ENCODE results near the gene MTSS2. TPM values are rescaled to one million over a fixed set of nuclear protein-coding genes. Genes with fewer than 3 reads are reported as not detected.
"Not testable (repeated sequence)": the region's sequence is repeated elsewhere in the genome, so short reads cannot be mapped to it uniquely, and the experiment has no call there.

MTSS2 gene
- total RNA-seq, 2 donors from 2014 or later, result 0.70 to 1.5 TPM

DNA sequence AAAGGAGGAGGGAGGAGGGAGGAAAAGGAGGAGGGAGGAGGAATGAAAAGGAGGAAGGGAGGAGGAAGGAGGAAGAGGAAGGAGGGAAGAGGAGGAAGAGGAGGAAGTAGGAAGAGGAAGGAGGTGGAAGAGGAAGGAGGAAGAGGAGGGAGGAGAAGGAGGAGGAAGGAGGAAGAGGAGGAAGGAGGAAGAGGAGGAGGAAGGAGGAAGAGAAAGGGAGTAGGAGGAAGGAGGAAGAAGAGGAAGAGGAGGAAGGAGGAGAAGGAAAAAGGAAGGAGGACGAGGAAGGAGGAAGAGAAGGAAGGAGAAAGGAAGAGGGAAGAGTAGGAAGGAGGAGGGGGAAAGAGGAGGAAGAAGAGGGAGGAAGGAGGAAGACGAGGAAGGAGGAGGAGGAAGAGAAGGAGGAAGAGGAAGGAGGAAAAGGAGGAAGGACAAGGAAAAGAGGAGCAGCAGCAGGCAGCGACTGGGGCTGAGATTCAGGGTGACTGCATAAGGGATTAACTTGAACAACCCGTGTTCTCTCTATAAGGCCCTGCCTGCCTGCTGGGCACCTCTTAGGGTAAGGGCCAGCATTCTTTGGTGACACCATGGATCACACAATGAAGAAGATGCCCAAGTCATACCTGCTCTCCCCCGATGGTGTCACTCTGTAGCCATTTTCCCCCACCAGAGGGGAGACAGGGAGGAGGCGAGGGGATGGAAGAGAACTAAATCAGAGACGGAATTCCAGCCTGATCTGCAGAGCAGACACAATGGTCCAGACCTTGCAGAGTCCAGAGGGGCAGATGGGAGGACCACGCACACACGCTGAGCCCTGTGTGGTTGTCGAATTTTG lies 40.9 kb downstream of the MTSS2 start:
- no peak for ATAC-seq
- Mint-ChIP-seq H3K4me1 (ENCODE audit: low read depth in 2 of 2) (no peaks in the 10 kb centered on the region), H3K36me3 (no peaks in the 10 kb centered on the region), H3K27me3 (peaks cover 0 to 8% of the 10 kb centered on the region in 2 donors), H3K4me3 (no peak overlapping the region), H3K9me3 (no peaks in the 10 kb centered on the region), H3K27ac (no peak overlapping the region)
- no peak for DNase-seq (ENCODE audit: low spot score)

DNA sequence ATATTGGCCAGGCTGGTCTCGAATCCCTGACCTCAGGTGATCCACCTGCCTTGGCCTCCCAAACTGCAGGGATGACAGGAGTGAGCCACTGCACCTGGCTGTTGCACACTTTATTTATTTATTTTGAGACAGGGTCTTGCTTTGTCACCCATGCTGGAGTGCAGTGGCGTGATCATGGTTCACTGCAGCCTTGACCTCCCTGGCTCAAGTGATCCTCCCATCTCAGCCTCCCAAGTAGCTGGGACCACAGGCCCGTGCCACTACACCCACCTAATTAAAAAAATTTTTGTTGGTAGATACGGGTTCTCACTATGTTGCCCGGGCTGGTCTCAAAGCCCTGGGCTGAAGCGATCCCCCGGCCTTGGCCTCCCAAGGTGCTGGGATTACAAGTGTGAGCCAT lies 42.6 kb downstream of the MTSS2 start:
- not testable (repeated sequence) for H3K4me3 Mint-ChIP-seq; H3K4me1 Mint-ChIP-seq (ENCODE audit: low read depth in 2 of 2); H3K27ac Mint-ChIP-seq; DNase-seq (ENCODE audit: low spot score); H3K9me3 Mint-ChIP-seq; H3K27me3 Mint-ChIP-seq; ATAC-seq; H3K36me3 Mint-ChIP-seq

DNA sequence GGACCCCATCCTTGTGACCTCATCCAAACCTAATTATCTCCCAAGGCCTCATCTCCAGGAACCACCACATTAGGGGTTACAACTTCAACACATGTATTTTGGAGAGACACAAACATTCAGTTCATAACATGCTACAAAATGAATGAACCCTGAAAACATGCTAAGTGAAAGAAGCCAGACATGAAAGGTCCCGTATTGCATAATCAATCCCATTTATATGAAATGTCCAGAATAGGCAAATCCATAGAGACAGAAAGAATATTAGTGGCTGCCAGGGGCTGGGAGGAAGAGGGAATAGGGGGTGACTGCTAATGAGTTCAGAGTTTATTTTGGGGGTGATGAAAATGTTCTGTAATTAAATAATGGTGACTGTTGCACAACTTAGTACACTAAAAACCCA lies 43.2 kb downstream of the MTSS2 start:
- H3K4me1 Mint-ChIP-seq (ENCODE audit: low read depth in 2 of 2), result no peaks in the 10 kb centered on the region
- H3K9me3 Mint-ChIP-seq, result no peaks in the 10 kb centered on the region
- no peak for ATAC-seq
- no peak overlapping the region for H3K27ac Mint-ChIP-seq
- H3K36me3 Mint-ChIP-seq, result no peaks in the 10 kb centered on the region
- no peak overlapping the region for H3K4me3 Mint-ChIP-seq
- H3K27me3 Mint-ChIP-seq, result peaks cover 0 to 8% of the 10 kb centered on the region in 2 donors
- no peak for DNase-seq (ENCODE audit: low spot score)

DNA sequence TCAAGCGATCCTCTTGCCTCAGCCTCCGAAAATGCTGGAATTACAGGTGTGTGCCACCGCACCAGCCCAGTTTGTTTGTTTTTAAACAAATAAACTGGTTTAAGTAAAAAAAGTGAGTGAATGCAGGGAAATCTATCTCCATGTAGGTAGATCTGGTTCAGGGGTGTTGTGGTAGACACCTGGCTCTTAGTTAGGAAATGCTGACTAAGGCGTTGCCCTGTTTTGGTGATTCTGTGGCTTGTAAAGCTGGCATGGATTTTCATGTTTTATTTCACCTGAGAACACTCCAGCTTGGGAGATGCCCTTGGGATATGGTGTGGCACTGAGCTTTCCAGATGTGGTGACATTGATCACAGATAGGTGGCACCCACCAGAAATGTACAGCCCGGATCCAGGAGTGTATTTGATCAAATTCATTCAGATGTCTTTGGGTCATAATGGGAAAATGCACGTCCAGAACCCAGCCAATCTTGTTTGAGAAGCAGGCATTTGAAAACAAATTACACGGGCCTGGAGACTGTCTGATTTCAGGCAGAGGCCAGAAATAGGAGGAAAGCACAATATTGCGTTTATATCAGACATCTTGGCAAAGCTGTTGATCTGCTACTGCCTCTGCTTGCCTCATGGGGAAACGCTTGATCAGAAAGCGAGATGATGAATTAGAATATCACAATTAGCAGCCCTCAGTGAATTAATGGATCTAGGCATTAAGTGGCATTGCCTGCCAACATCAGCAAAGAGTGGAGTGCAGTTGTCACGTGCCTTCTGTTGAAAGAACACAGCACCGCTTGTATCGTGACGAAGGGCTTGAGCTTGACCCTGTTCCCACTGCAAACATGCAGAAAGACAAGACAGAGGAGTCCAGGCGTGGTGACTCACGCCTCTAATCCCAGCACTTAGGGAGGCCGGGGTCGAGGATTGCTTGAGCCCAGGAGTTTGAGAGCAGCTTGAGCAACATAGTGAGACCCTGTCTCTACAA lies 46.8 kb downstream of the MTSS2 start:
- peaks cover 0 to 8% of the 10 kb centered on the region in 2 donors for H3K27me3 Mint-ChIP-seq
- no peaks in the 10 kb centered on the region for H3K36me3 Mint-ChIP-seq
- H3K4me3 Mint-ChIP-seq, result no peak overlapping the region
- H3K9me3 Mint-ChIP-seq, result no peaks in the 10 kb centered on the region
- H3K27ac Mint-ChIP-seq, result no peak overlapping the region
- no peak for ATAC-seq
- no peak for DNase-seq (ENCODE audit: low spot score)
- H3K4me1 Mint-ChIP-seq (ENCODE audit: low read depth in 2 of 2), result no peaks in the 10 kb centered on the region

Other genes with a start within 250 kb of the MTSS2 start
- 10 to 100 TPM; 63.0 to 66.0 TPM for gene ST3GAL2, start 247.0 kb downstream of the MTSS2 start, total RNA-seq
- 10 to 100 TPM; 19.4 to 35.2 TPM for gene FCSK, start 231.5 kb downstream of the MTSS2 start, total RNA-seq
- gene COG4, start 162.5 kb downstream of the MTSS2 start, total RNA-seq, result 10 to 100 TPM; 39.5 to 54.8 TPM
- 100 to 1,000 TPM; 394 to 560 TPM for gene SF3B3, start 162.2 kb downstream of the MTSS2 start, total RNA-seq
- gene IL34, start 39.5 kb downstream of the MTSS2 start, total RNA-seq, result 1 to 10 TPM in 1 of 2 donors, not detected in 1; 1.2 TPM
- 10 to 100 TPM; 33.6 to 50.9 TPM for gene VAC14, start 115.1 kb upstream of the MTSS2 start, total RNA-seq

Measured in natural killer cell treated with Interleukin-12 subunit alpha and Interleukin-12 subunit beta and Interleukin-15 and Interleukin-18, amount 100 ng/mL, for 72 hours (primary cell).